K562 (cell line): ENCODE data around the gene DIRAS1. TPM values are rescaled to one million over a fixed set of nuclear protein-coding genes. Genes with fewer than 3 reads are reported as not detected.

Source experiments
- ATAC-seq: fragments of 200-7000 bp; cut with Tn5 transposase; 3 replicates; pipeline ENCODE4 v1.9.1; 2020; ENCODE audit warnings: moderate library complexity
- BruUV-seq: library from RNA; stranded (reverse); fragments of 400-500 nt; replicated peaks from 2 replicates; lab custom pipeline; 2021; lab: Mats Ljungman, UMichigan
- CTCF ChIA-PET: fragments of 300-600 bp; formaldehyde crosslinking; extraction: SDS; loops from one replicate; lab custom pipeline; 2021; ENCODE audit warnings: low intra/inter-chr PET ratio; lab: Yijun Ruan, JAX
- POLR2A ChIA-PET: fragments of 300-600, 350-650 bp; sonication (Branson Sonifier 250); formaldehyde crosslinking; extraction: SDS; loops from one replicate; lab custom pipeline; 2021; ENCODE audit warnings: antibody characterized with exemption, inconsistent platforms; lab: Yijun Ruan, JAX
- DNase-seq, 4 experiments: peaks; one replicate each; pipeline versions ENCODE4 v3.0.0 to v3.0.0-alpha.2; 2011 to 2018; ENCODE audit warnings: low spot score in 3 of 4, mixed read lengths in 3 of 4; ENCODE audit errors: extremely low read depth in 1 of 4
- FAIRE-seq: peaks from 2 replicates; lab custom pipeline; 2011; peaks lifted over from hg19 to GRCh38; lab: Jason Lieb, UNC
- H2AFZ ChIP-seq: 2 replicates; pipeline ENCODE4 v1.6.0; 2011; ENCODE audit warnings: low read depth, low read length, control low read depth, inconsistent platforms
- H3K27ac ChIP-seq: fragments of 200-600 bp; 3 replicates; pipeline ENCODE4 v1.8.0; 2011; ENCODE audit warnings: low read depth, mild to moderate bottlenecking, control low read depth, inconsistent platforms, low read length, moderate library complexity, mixed read lengths; ENCODE audit errors: extremely low read depth
- H3K27me3 ChIP-seq, 2 experiments: fragments of 300-600 bp in 1 of 2; 2 replicates in 1 of 2; 3 replicates in 1 of 2; pipeline versions ENCODE4 v1.6.0 to v1.8.0; 2011; ENCODE audit warnings: inconsistent platforms in 2 of 2, low read length in 2 of 2, mild to moderate bottlenecking in 1 of 2, mixed read lengths in 1 of 2, moderate library complexity in 1 of 2; ENCODE audit not compliant: control insufficient read depth in 2 of 2, insufficient read depth in 2 of 2
- H3K36me3 ChIP-seq: fragments of 300-600 bp; 3 replicates; pipeline ENCODE4 v1.8.0; 2011; ENCODE audit warnings: mild to moderate bottlenecking, low read length, inconsistent platforms; ENCODE audit not compliant: control insufficient read depth, insufficient read depth
- H3K4me1 ChIP-seq, 2 experiments: fragments of 200-600 bp in 1 of 2; replicated peaks in 1 of 2; 2 replicates in 1 of 2; 3 replicates in 1 of 2; pipeline versions ENCODE4 v1.5.1 to v1.8.0; 2011; ENCODE audit warnings: inconsistent platforms in 2 of 2, low read length in 2 of 2, mild to moderate bottlenecking in 1 of 2, mixed read lengths in 1 of 2, moderate library complexity in 1 of 2; ENCODE audit not compliant: control insufficient read depth in 2 of 2, insufficient read depth in 2 of 2
- H3K4me2 ChIP-seq: 2 replicates; pipeline ENCODE4 v1.6.1; 2011; ENCODE audit warnings: low read length, control low read depth, inconsistent platforms, mixed read lengths; ENCODE audit not compliant: insufficient read depth
- H3K4me3 ChIP-seq: fragments of 200-600 bp; sonication (generic), shearing (Covaris generic); 2 replicates; pipeline ENCODE4 v1.5.1; 2016; ENCODE audit warnings: control low read depth, inconsistent platforms
- H3K79me2 ChIP-seq: fragments of 200-600 bp; 3 replicates; pipeline ENCODE4 v1.8.0; 2011; ENCODE audit warnings: low read length, inconsistent platforms; ENCODE audit not compliant: control insufficient read depth, insufficient read depth
- H3K9ac ChIP-seq, 2 experiments: 2 replicates each; pipeline versions ENCODE4 v1.6.0 to v1.6.1; 2011; ENCODE audit warnings: low read depth in 2 of 2, low read length in 2 of 2, control low read depth in 1 of 2, inconsistent platforms in 1 of 2, mild to moderate bottlenecking in 1 of 2, mixed read lengths in 1 of 2; ENCODE audit not compliant: insufficient read depth in 1 of 2
- H3K9me1 ChIP-seq: one replicate; pipeline ENCODE4 v1.6.0; 2011; ENCODE audit warnings: inconsistent platforms, mild to moderate bottlenecking, low read length, moderate library complexity; ENCODE audit not compliant: control insufficient read depth, insufficient read depth
- H3K9me3 ChIP-seq: replicated peaks from 2 replicates; pipeline ENCODE4 v1.5.1; 2011; ENCODE audit warnings: low read depth, low read length, inconsistent platforms; ENCODE audit not compliant: control insufficient read depth, insufficient read depth
- H4K20me1 ChIP-seq: replicated peaks from 2 replicates; pipeline ENCODE4 v1.6.1; 2011; ENCODE audit warnings: low read length, inconsistent platforms, mixed read lengths; ENCODE audit not compliant: control insufficient read depth, insufficient read depth
- CGGBP1 ChIP-seq: fragments of 250-450 bp; sonication (Bioruptor Pico); IDR thresholded peaks from 2 replicates; pipeline ENCODE4 v1.9.0; 2021; ENCODE audit warnings: mild to moderate bottlenecking
- DEAF1 ChIP-seq: fragments of 450-650 bp; formaldehyde crosslinking; IDR thresholded peaks from 2 replicates; pipeline ENCODE4 v1.4.0; 2020; ENCODE audit warnings: mild to moderate bottlenecking, moderate library complexity
- GTF2E2 ChIP-seq: fragments of 200-800 bp; sonication (Bioruptor generic); IDR thresholded peaks from 2 replicates; pipeline ENCODE4 v1.6.1; 2016; ENCODE audit warnings: missing genetic modification characterization, missing compliant biosample characterization
- HNRNPLL ChIP-seq: fragments of 200-400 bp; formaldehyde crosslinking; IDR thresholded peaks from 2 replicates; pipeline ENCODE4 v1.6.1; 2017; ENCODE audit warnings: low read length, low read depth, mild to moderate bottlenecking; ENCODE audit not compliant: poor library complexity, severe bottlenecking
- KLF13 ChIP-seq: fragments of 450-650 bp; IDR thresholded peaks from 2 replicates; pipeline ENCODE4 v1.6.1; 2016; ENCODE audit warnings: missing genetic modification characterization, low read depth, mild to moderate bottlenecking, missing compliant biosample characterization, moderate library complexity, borderline replicate concordance
- ZNF511 ChIP-seq: sonication (generic); formaldehyde crosslinking; IDR thresholded peaks from 2 replicates; pipeline ENCODE4 v1.8.0; 2022; ENCODE audit warnings: mild to moderate bottlenecking, missing genetic modification reagents
- ZSCAN29 ChIP-seq: fragments of 450-650 bp; IDR thresholded peaks from 2 replicates; pipeline ENCODE4 v1.6.1; 2017
- WGBS: fragments of 100-300 bp; shearing (Covaris generic); methylation state at CpG from one replicate; pipeline ENCODE4 v1.1.6; 2016; ENCODE audit warnings: low coverage, mixed read lengths; ENCODE audit not compliant: insufficient coverage; ENCODE audit errors: missing lambda C conversion rate; 5-methylcytosine and 5-hydroxymethylcytosine counted together
- in situ Hi-C: fragments of 300-500 bp; cut with MboI; formaldehyde crosslinking; loops from 4 replicates; pipeline ENCODE4 v1.15.0; 2018; ENCODE audit warnings: inconsistent platforms, mixed read lengths
- intact Hi-C: fragments of 100-400 bp; cut with micrococcal nuclease; formaldehyde crosslinking; loops from 2 replicates; pipeline ENCODE4 v1.14.2; 2022
- polyA plus RNA-seq, 8 experiments: library from polyadenylated mRNA; depleted of rRNA in 4 of 8; stranded (reverse) in 5 of 8; unstranded in 3 of 8; fragments of >200 nt; fragmentation: Nextera tagmentation in 2 of 8; fragmentation: Illumina TruSeq in 1 of 8; extraction: Ambion mirVana in 2 of 8; extraction: Trizol in 1 of 8; gene quantifications; 2 replicates each; pipeline versions ENCODE4 v1.2.1 to v1.2.3, GENCODE V29; 2011 to 2014; ENCODE audit warnings: inconsistent platforms in 1 of 8, missing spikeins in 1 of 8
- total RNA-seq, 7 experiments: library from RNA; depleted of rRNA in 6 of 7; stranded (reverse); fragments of >200 nt in 6 of 7; fragmentation: Illumina TruSeq in 2 of 7; extraction: Trizol in 2 of 7; gene quantifications; 2 replicates each; pipeline versions ENCODE4 v1.2.1 to v1.2.3, GENCODE V29; 2011 to 2021; ENCODE audit warnings: low replicate concordance in 1 of 7

DIRAS1 gene
- total and polyA plus RNA-seq, 9 of the 15 experiments (the other 6 are each of a cell fraction or from before 2014, with no cell fraction given) = 0.11 to 12.0 (median 2.9) TPM

- TF ChIP-seq GTF2E2 (tag) (no peak), ZNF511 (CRISPR knock-in tag) (no peak), CGGBP1 (no peak)
Observed at GRCh38 chr19:2750808-2751437, 29.8 kb upstream of the DIRAS1 start (continued).

DNA sequence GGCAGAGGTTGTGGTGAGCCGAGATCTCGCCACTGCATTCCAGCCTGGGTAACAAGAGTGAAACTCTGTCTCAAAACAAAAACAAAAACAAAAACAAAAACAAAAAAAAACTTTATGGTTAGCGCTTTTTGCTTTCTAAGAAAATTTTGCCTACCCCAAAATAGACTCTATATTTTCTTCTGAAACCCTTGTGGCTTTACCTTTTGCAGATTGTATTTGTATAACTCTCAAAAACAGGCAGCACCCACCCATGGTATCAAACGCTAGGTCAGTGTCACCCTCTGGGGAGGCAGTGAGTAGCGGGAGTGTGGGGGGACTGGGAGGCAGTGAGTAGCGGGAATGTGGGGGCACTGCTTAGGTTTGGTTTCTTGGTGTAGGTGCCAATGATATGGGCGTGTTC lies 26.2 kb upstream of the DIRAS1 start:
- Histone ChIP-seq H2AFZ (no peak overlapping the region), H3K9me3 (no peaks in the 10 kb centered on the region), H3K4me1 (peaks cover 0 to 9% of the 10 kb centered on the region in 2 experiments; a peak in 2 of 5 replicates), H3K9ac (no peak overlapping the region), H3K27me3 (peaks cover 16 to 27% of the 10 kb centered on the region in 2 experiments; a peak in 4 of 5 replicates), H3K4me2 (no peak overlapping the region), H3K36me3 (no peaks in the 10 kb centered on the region), H4K20me1 (no peaks in the 10 kb centered on the region), H3K27ac (no peak overlapping the region), H3K9me1 (no peaks in the 10 kb centered on the region), H3K79me2 (no peaks in the 10 kb centered on the region), H3K4me3 (no peak overlapping the region)
- ChIA-PET POLR2A (interaction anchor here (0.8 kb wide), 1 partner anchor 202 kb away, joined by 3 read pairs; no protein-coding TSS in a partner anchor), CTCF (interaction anchor here (0.6 kb wide), 1 partner anchor 62 kb away, joined by 3 read pairs; no protein-coding TSS in a partner anchor)
- intact Hi-C loops (loop anchor here (5.0 kb wide), 1 partner anchor 85 kb away; no protein-coding TSS in a partner anchor), in situ Hi-C loops (no loop called here)
- FAIRE-seq = no peak
- no TSS peak for BruUV-seq
- 4% methylated on average over 7 of the region's 7 CpGs for WGBS
- ATAC-seq = no peak
- TF ChIP-seq DEAF1 (CRISPR knock-in tag) (no peak), HNRNPLL (no peak), ZSCAN29 (no peak), KLF13 (no peak)
- no peak for DNase-seq
